HepG2 (cell line): ENCODE data around the gene EHD4. TPM values are rescaled to one million over a fixed set of nuclear protein-coding genes. Genes with fewer than 3 reads are reported as not detected.

ENCODE experiments used
- ATAC-seq: fragments of 200-7000 bp; cut with Tn5 transposase; 3 replicates; pipeline ENCODE4 v1.9.1; 2020; ENCODE audit warnings: mild to moderate bottlenecking, moderate library complexity
- BruUV-seq: library from RNA; stranded (reverse); fragments of 400-500 nt; replicated peaks from 2 replicates; lab custom pipeline; 2021; lab: Mats Ljungman, UMichigan
- CTCF ChIA-PET: fragments of 300-600 bp; formaldehyde crosslinking; extraction: SDS; loops from one replicate; lab custom pipeline; 2021; ENCODE audit warnings: low total read pairs, inconsistent platforms, low intra/inter-chr PET ratio; lab: Yijun Ruan, JAX
- POLR2A ChIA-PET: fragments of 350-600 bp; sonication (Branson Sonifier 250); formaldehyde crosslinking; loops from one replicate; lab custom pipeline; 2020; ENCODE audit warnings: antibody characterized with exemption, inconsistent platforms; lab: Yijun Ruan, JAX
- DNase-seq: peaks from one replicate; pipeline ENCODE4 v3.0.0-alpha.2; 2015; ENCODE audit warnings: low spot score
- FAIRE-seq: peaks from 3 replicates; lab custom pipeline; 2011; peaks lifted over from hg19 to GRCh38; lab: Jason Lieb, UNC
- H2AFZ ChIP-seq: one replicate; pipeline ENCODE4 v1.6.1; 2011; ENCODE audit warnings: low read length, inconsistent platforms
- H3K27ac ChIP-seq: fragments of 300-600 bp; 3 replicates; pipeline ENCODE4 v1.8.0; 2011; ENCODE audit warnings: mixed run types, mild to moderate bottlenecking, mixed read lengths, low read length, inconsistent platforms; ENCODE audit not compliant: insufficient read depth; ENCODE audit errors: extremely low read length
- H3K27me3 ChIP-seq, 2 experiments: fragments of 200-600 bp in 1 of 2; 2 replicates in 1 of 2; 3 replicates in 1 of 2; pipeline versions ENCODE4 v1.6.0 to v1.8.0; 2011; ENCODE audit warnings: low read length in 2 of 2, mild to moderate bottlenecking in 2 of 2, moderate library complexity in 2 of 2, inconsistent platforms in 1 of 2; ENCODE audit not compliant: insufficient read depth in 2 of 2, control insufficient read depth in 1 of 2
- H3K36me3 ChIP-seq, 2 experiments: fragments of 200-600 bp in 1 of 2; replicated peaks in 1 of 2; 2 replicates in 1 of 2; 3 replicates in 1 of 2; pipeline versions ENCODE4 v1.5.1 to v1.8.0; 2011; ENCODE audit warnings: low read length in 2 of 2, inconsistent platforms in 1 of 2; ENCODE audit not compliant: insufficient read depth in 2 of 2, control insufficient read depth in 1 of 2
- H3K4me1 ChIP-seq: 2 replicates; pipeline ENCODE4 v1.5.1; 2012; ENCODE audit warnings: low read length, inconsistent platforms; ENCODE audit not compliant: insufficient read depth
- H3K4me2 ChIP-seq: 2 replicates; pipeline ENCODE4 v1.6.0; 2011; ENCODE audit warnings: low read depth, low read length, inconsistent platforms
- H3K4me3 ChIP-seq, 3 experiments: fragments of 200-600 bp in 1 of 3; sonication (generic), shearing (Covaris generic) in 1 of 3; replicated peaks in 1 of 3; 2 replicates each; pipeline ENCODE4 v1.5.1; 2011 to 2016; ENCODE audit warnings: low read length in 3 of 3, inconsistent platforms in 2 of 3, low read depth in 2 of 3, mild to moderate bottlenecking in 2 of 3, control low read depth in 1 of 3, mixed read lengths in 1 of 3; ENCODE audit not compliant: insufficient read depth in 1 of 3
- H3K79me2 ChIP-seq: one replicate; pipeline ENCODE4 v1.6.1; 2011; ENCODE audit warnings: low read length, inconsistent platforms; ENCODE audit not compliant: insufficient read depth
- H3K9ac ChIP-seq: 2 replicates; pipeline ENCODE4 v1.6.0; 2011; ENCODE audit warnings: mild to moderate bottlenecking, low read depth, low read length, inconsistent platforms; ENCODE audit not compliant: insufficient read depth
- H3K9me3 ChIP-seq: 2 replicates; pipeline ENCODE4 v1.5.1; 2012; ENCODE audit warnings: mild to moderate bottlenecking, low read length
- H4K20me1 ChIP-seq: 2 replicates; pipeline ENCODE4 v1.6.0; 2011; ENCODE audit warnings: inconsistent platforms, mild to moderate bottlenecking, low read length, moderate library complexity; ENCODE audit not compliant: insufficient read depth
- ARID2 ChIP-seq: sonication (generic); formaldehyde crosslinking; IDR thresholded peaks from 2 replicates; pipeline ENCODE4 v1.8.1; 2022; ENCODE audit warnings: mild to moderate bottlenecking, missing genetic modification reagents, borderline replicate concordance
- CEBPB ChIP-seq: IDR thresholded peaks from 2 replicates; pipeline ENCODE4 v1.6.1; 2011; ENCODE audit warnings: low read depth, low read length, improper control_type of control experiment, borderline replicate concordance
- CEBPG ChIP-seq: IDR thresholded peaks from 2 replicates; pipeline ENCODE4 v1.6.1; 2016
- KAT7 ChIP-seq: IDR thresholded peaks from 2 replicates; pipeline ENCODE4 v1.6.1; 2018; ENCODE audit warnings: borderline replicate concordance, missing compliant biosample characterization
- MEIS1 ChIP-seq: sonication (generic); formaldehyde crosslinking; IDR thresholded peaks from 2 replicates; pipeline ENCODE4 v1.9.0; 2021; ENCODE audit warnings: mild to moderate bottlenecking, missing genetic modification reagents, moderate library complexity, borderline replicate concordance
- MTF2 ChIP-seq: sonication (generic); formaldehyde crosslinking; IDR thresholded peaks from 2 replicates; pipeline ENCODE4 v1.5.0; 2020; ENCODE audit warnings: missing genetic modification reagents, borderline replicate concordance
- NPAS2 ChIP-seq: sonication (generic); formaldehyde crosslinking; IDR thresholded peaks from 2 replicates; pipeline ENCODE4 v1.8.0; 2022; ENCODE audit warnings: mild to moderate bottlenecking, missing genetic modification reagents, borderline replicate concordance
- SIN3A ChIP-seq: IDR thresholded peaks from 2 replicates; pipeline ENCODE4 v1.6.1; 2011; ENCODE audit warnings: low read depth, mild to moderate bottlenecking, control low read depth, low read length, borderline replicate concordance
- TGIF2 ChIP-seq: IDR thresholded peaks from 2 replicates; pipeline ENCODE4 v1.6.1; 2016; ENCODE audit warnings: control low read depth, missing compliant biosample characterization
- YY1 ChIP-seq: IDR thresholded peaks from 2 replicates; pipeline ENCODE4 v1.6.1; 2011; ENCODE audit warnings: low read length, low read depth, moderate library complexity, mild to moderate bottlenecking; ENCODE audit not compliant: insufficient read depth, insufficient replicate concordance
- ZFX ChIP-seq: sonication (generic); formaldehyde crosslinking; IDR thresholded peaks from 2 replicates; pipeline ENCODE4 v1.4.0; 2020; ENCODE audit warnings: mild to moderate bottlenecking, low read depth, missing genetic modification reagents, moderate library complexity
- ZNF34 ChIP-seq: sonication (generic); formaldehyde crosslinking; IDR thresholded peaks from 2 replicates; pipeline ENCODE4 v1.4.0; 2020; ENCODE audit warnings: mild to moderate bottlenecking, missing genetic modification reagents, borderline replicate concordance
- ZNF432 ChIP-seq: sonication (generic); formaldehyde crosslinking; IDR thresholded peaks from 2 replicates; pipeline ENCODE4 v1.5.0; 2020; ENCODE audit warnings: missing genetic modification reagents, mild to moderate bottlenecking, borderline replicate concordance
- ZNF570 ChIP-seq: sonication (generic); formaldehyde crosslinking; IDR thresholded peaks from 2 replicates; pipeline ENCODE4 v1.4.0; 2020; ENCODE audit warnings: mild to moderate bottlenecking, missing genetic modification reagents, borderline replicate concordance
- ZNF737 ChIP-seq: sonication (generic); formaldehyde crosslinking; IDR thresholded peaks from 2 replicates; pipeline ENCODE4 v1.5.0; 2020; ENCODE audit warnings: missing genetic modification reagents, mild to moderate bottlenecking, borderline replicate concordance
- ZNF790 ChIP-seq: sonication (generic); formaldehyde crosslinking; IDR thresholded peaks from 2 replicates; pipeline ENCODE4 v1.8.0; 2022; ENCODE audit warnings: missing genetic modification reagents, mild to moderate bottlenecking, borderline replicate concordance
- WGBS: methylation state at CpG from one replicate; pipeline ENCODE4 v1.1.6; 2017; ENCODE audit warnings: low lambda C conversion rate; 5-methylcytosine and 5-hydroxymethylcytosine counted together
- in situ Hi-C: cut with HindIII; loops from 2 replicates; pipeline ENCODE4 v1.10.0; 2017; ENCODE audit warnings: low pct_unique_long_range_greater_than_20kb; ENCODE audit not compliant: extremely low pct_ligation_motif_present
- intact Hi-C: fragments of 100-400 bp; cut with micrococcal nuclease; formaldehyde crosslinking; loops from one replicate; pipeline ENCODE4 v1.10.0; 2022; ENCODE audit not compliant: unreplicated experiment
- polyA plus RNA-seq, 8 experiments: library from polyadenylated mRNA; depleted of rRNA in 3 of 8; stranded (reverse) in 7 of 8; unstranded in 1 of 8; fragments of >200 nt; fragmentation: Illumina TruSeq in 4 of 8; extraction: Trizol in 4 of 8; gene quantifications; 2 replicates each; pipeline versions ENCODE4 v1.2.1 to v1.2.3, GENCODE V29; 2011 to 2016; ENCODE audit warnings: low read depth in 4 of 8, missing spikeins in 1 of 8, mixed read lengths in 1 of 8; ENCODE audit not compliant: insufficient read depth in 1 of 8
- total RNA-seq, 5 experiments: library from RNA; depleted of rRNA; stranded (reverse); fragments of >200 nt; fragmentation: Illumina TruSeq; extraction: Trizol; gene quantifications; 2 replicates each; pipeline ENCODE4 v1.2.3, GENCODE V29; 2016; ENCODE audit warnings: low read depth in 1 of 5
- TF ChIP-seq, protein P1 (sequence below): IDR thresholded peaks from 2 replicates; pipeline ENCODE4 v1.6.1; 2018; ENCODE audit warnings: missing genetic modification reagents
- TF ChIP-seq, protein P2 (sequence below): sonication (generic); formaldehyde crosslinking; IDR thresholded peaks from 2 replicates; pipeline ENCODE4 v1.4.0; 2020; ENCODE audit warnings: missing genetic modification reagents
- TF ChIP-seq, protein P3 (sequence below): sonication (generic); formaldehyde crosslinking; IDR thresholded peaks from 2 replicates; pipeline ENCODE4 v1.5.1; 2020; ENCODE audit warnings: missing genetic modification reagents, mild to moderate bottlenecking, borderline replicate concordance

The EHD4 gene
- total and polyA plus RNA-seq, 2 of the 13 experiments (the other 11 are each of a cell fraction or from before 2014, with no cell fraction given): 3.1 to 4.8 TPM

DNA sequence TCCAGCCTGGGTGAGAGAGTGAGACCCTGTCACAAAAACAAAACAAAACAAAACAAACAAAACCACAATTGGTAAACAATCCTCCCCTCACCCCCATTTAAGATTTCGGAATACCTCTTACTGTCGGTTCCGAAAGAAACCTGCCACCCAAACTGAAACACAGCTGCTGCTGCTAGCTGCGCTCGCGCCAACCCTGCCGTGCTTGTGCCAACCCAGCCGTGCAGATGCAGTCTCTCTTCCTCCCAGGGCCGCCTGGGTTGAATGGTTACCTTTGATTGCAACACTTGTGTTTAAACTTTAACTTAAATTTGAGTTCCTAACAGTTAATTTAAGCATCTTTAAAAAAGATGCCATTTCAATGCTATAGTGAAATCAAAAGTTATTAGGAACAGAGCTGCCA is 50.0 kb downstream of the EHD4 start:
- POLR2A ChIA-PET: no interaction called here
- no peak for DNase-seq
- no peak for TF ChIP-seq ZNF432 (CRISPR knock-in tag)
- no peak for TF ChIP-seq YY1
- TF ChIP-seq ZFX: no peak
- TF ChIP-seq MTF2 (CRISPR knock-in tag): no peak
- TF ChIP-seq ZNF570: no peak
- TF ChIP-seq TGIF2: no peak
- TF ChIP-seq ARID2: no peak
- TF ChIP-seq ZNF737 (CRISPR knock-in tag): no peak
- peak; percentile 40; the same call in 1 of the 2 replicates for TF ChIP-seq CEBPB
- peak; percentile 42; the same call in 1 of the 2 replicates for TF ChIP-seq CEBPG (CRISPR knock-in tag)
- TF ChIP-seq, protein P1, sequence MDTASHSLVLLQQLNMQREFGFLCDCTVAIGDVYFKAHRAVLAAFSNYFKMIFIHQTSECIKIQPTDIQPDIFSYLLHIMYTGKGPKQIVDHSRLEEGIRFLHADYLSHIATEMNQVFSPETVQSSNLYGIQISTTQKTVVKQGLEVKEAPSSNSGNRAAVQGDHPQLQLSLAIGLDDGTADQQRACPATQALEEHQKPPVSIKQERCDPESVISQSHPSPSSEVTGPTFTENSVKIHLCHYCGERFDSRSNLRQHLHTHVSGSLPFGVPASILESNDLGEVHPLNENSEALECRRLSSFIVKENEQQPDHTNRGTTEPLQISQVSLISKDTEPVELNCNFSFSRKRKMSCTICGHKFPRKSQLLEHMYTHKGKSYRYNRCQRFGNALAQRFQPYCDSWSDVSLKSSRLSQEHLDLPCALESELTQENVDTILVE (CRISPR knock-in tag): no peak
- TF ChIP-seq, protein P2, sequence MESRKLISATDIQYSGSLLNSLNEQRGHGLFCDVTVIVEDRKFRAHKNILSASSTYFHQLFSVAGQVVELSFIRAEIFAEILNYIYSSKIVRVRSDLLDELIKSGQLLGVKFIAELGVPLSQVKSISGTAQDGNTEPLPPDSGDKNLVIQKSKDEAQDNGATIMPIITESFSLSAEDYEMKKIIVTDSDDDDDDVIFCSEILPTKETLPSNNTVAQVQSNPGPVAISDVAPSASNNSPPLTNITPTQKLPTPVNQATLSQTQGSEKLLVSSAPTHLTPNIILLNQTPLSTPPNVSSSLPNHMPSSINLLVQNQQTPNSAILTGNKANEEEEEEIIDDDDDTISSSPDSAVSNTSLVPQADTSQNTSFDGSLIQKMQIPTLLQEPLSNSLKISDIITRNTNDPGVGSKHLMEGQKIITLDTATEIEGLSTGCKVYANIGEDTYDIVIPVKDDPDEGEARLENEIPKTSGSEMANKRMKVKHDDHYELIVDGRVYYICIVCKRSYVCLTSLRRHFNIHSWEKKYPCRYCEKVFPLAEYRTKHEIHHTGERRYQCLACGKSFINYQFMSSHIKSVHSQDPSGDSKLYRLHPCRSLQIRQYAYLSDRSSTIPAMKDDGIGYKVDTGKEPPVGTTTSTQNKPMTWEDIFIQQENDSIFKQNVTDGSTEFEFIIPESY (CRISPR knock-in tag): peak; percentile 87
- TF ChIP-seq, protein P3, sequence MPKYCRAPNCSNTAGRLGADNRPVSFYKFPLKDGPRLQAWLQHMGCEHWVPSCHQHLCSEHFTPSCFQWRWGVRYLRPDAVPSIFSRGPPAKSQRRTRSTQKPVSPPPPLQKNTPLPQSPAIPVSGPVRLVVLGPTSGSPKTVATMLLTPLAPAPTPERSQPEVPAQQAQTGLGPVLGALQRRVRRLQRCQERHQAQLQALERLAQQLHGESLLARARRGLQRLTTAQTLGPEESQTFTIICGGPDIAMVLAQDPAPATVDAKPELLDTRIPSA (CRISPR knock-in tag): no peak
- no peak for TF ChIP-seq ZNF790 (CRISPR knock-in tag)
- no peak for TF ChIP-seq NPAS2 (CRISPR knock-in tag)
- no peak for TF ChIP-seq KAT7 (CRISPR knock-in tag)
- TF ChIP-seq ZNF34 (CRISPR knock-in tag): no peak
- no peak for TF ChIP-seq SIN3A
- TF ChIP-seq MEIS1 (CRISPR knock-in tag): no peak
- Histone ChIP-seq H3K4me1 (peaks cover 56% of the 10 kb centered on the region), H3K79me2 (no peaks in the 10 kb centered on the region), H3K9ac (no peak overlapping the region), H3K27me3 (no peaks in the 10 kb centered on the region), H3K9me3 (no peaks in the 10 kb centered on the region), H3K4me3 (no peak overlapping the region), H3K27ac (no peak overlapping the region), H3K36me3 (peaks cover 0 to 6% of the 10 kb centered on the region in 2 experiments; a peak in 1 of 5 replicates), H3K4me2 (no peak overlapping the region), H4K20me1 (no peaks in the 10 kb centered on the region), H2AFZ (no peak overlapping the region)
- CTCF ChIA-PET: no interaction called here
- WGBS: 71% methylated on average over 9 of the region's 9 CpGs
- no peak for ATAC-seq
- in situ Hi-C loops: no loop called here
- no peak for FAIRE-seq
- no TSS peak for BruUV-seq
- intact Hi-C loops: no loop called here
